ENCODE data around the gene GPX4.

The GPX4 gene

GRCh38 chr19:1130771-1131717, 27.2 kb downstream of the GPX4 start:
- no peak for DNase-seq (ENCODE audit: low spot score)

GRCh38 chr19:1131718-1132551, 28.1 kb downstream of the GPX4 start:
- DNase-seq (ENCODE audit: low spot score), result no peak

GRCh38 chr19:1132552-1133383, 29.0 kb downstream of the GPX4 start:
- DNase-seq (ENCODE audit: low spot score), result no peak

GRCh38 chr19:1133471-1133929, 29.7 kb downstream of the GPX4 start:
- no peak for DNase-seq (ENCODE audit: low spot score)

- no peak for DNase-seq (ENCODE audit: low spot score)
These were observed 30.6 kb downstream of the GPX4 start for GRCh38 chr19:1134431-1134830.

GRCh38 chr19:1135454-1135853, 31.7 kb downstream of the GPX4 start:
- DNase-seq (ENCODE audit: low spot score), result no peak

GRCh38 chr19:1136201-1136600, 32.4 kb downstream of the GPX4 start:
- DNase-seq (ENCODE audit: low spot score), result no peak

GRCh38 chr19:1136621-1137317, 33.0 kb downstream of the GPX4 start:
- no peak for DNase-seq (ENCODE audit: low spot score)

GRCh38 chr19:1138121-1138520, 34.3 kb downstream of the GPX4 start:
- no peak for DNase-seq (ENCODE audit: low spot score)

- DNase-seq (ENCODE audit: low spot score), result no peak
These were observed 35.3 kb downstream of the GPX4 start for GRCh38 chr19:1139126-1139525.

- no peak for DNase-seq (ENCODE audit: low spot score)
These were observed 36.7 kb downstream of the GPX4 start for GRCh38 chr19:1140272-1141027.

- DNase-seq (ENCODE audit: low spot score), result no peak
These were observed 38.1 kb downstream of the GPX4 start for GRCh38 chr19:1141944-1142343.

- DNase-seq (ENCODE audit: low spot score), result no peak
These were observed 40.1 kb downstream of the GPX4 start for GRCh38 chr19:1143828-1144399.

- no peak for DNase-seq (ENCODE audit: low spot score)
These were observed 40.9 kb downstream of the GPX4 start for GRCh38 chr19:1144741-1145140.

- no peak for DNase-seq (ENCODE audit: low spot score)
These were observed 42.0 kb downstream of the GPX4 start for GRCh38 chr19:1145635-1146411.

- DNase-seq (ENCODE audit: low spot score), result no peak
These were observed 42.6 kb downstream of the GPX4 start for GRCh38 chr19:1146412-1146699.

GRCh38 chr19:1146858-1147780, 43.3 kb downstream of the GPX4 start:
- DNase-seq (ENCODE audit: low spot score), result no peak

- DNase-seq (ENCODE audit: low spot score), result no peak
These were observed 44.2 kb downstream of the GPX4 start for GRCh38 chr19:1147934-1148549.
